HCT116 (cell line): Measurements from ENCODE around the gene HTRA3. TPM values are rescaled to one million over a fixed set of nuclear protein-coding genes. Genes with fewer than 3 reads are reported as not detected.

ENCODE experiments used
- ATAC-seq: fragments of 200-7000 bp; cut with Tn5 transposase; 2 replicates; pipeline ENCODE4 v1.9.1; 2020; ENCODE audit warnings: mild to moderate bottlenecking, moderate library complexity
- BruUV-seq: library from RNA; stranded (reverse); fragments of 400-500 nt; replicated peaks from 2 replicates; lab custom pipeline; 2021; lab: Mats Ljungman, UMichigan
- CTCF ChIA-PET: fragments of 300-600 bp; sonication (Branson Sonifier 250); formaldehyde crosslinking; loops from one replicate; lab custom pipeline; 2021; ENCODE audit warnings: antibody characterized with exemption; lab: Charles Lee
- POLR2A ChIA-PET: fragments of 300-600, 350-600 bp; sonication (Branson Sonifier 250); formaldehyde crosslinking; loops from one replicate; lab custom pipeline; 2021; ENCODE audit warnings: antibody characterized with exemption; lab: Charles Lee
- RAD21 ChIA-PET, 2 experiments: fragments of 300-600 bp; sonication (Branson Sonifier 250); formaldehyde crosslinking; loops; one replicate each; lab custom pipeline; 2023; ENCODE audit warnings: low total read pairs in 2 of 2; ENCODE audit not compliant: uncharacterized antibody in 2 of 2, unreplicated experiment in 2 of 2, low non-redundant PET in 1 of 2; lab: Charles Lee
- DNase-seq: peaks from one replicate; pipeline ENCODE4 v3.0.0-alpha.2; 2010; ENCODE audit warnings: low read depth, low spot score
- H2AFZ ChIP-seq: fragments of 200-600 bp; shearing (Covaris generic), sonication (generic); 2 replicates; pipeline ENCODE4 v1.6.1; 2017; ENCODE audit warnings: low read depth, mixed run types, mixed read lengths, antibody characterized with exemption, low read length; ENCODE audit not compliant: poor library complexity, severe bottlenecking
- H3K27ac ChIP-seq: 2 replicates; pipeline ENCODE4 v1.5.1; 2012; ENCODE audit warnings: low read depth, low read length
- H3K27me3 ChIP-seq: fragments of 200-600 bp; sonication (generic); 2 replicates; pipeline ENCODE4 v1.6.1; 2016; ENCODE audit warnings: mixed run types, low read length, mixed read lengths; ENCODE audit not compliant: insufficient read depth
- H3K36me3 ChIP-seq, 2 experiments: fragments of 200-500 bp in 1 of 2; fragments of 200-600 bp in 1 of 2; sonication (Bioruptor generic) in 1 of 2; sonication (generic) in 1 of 2; 2 replicates each; pipeline versions ENCODE4 v1.5.1 to v1.6.1; 2014 to 2016; ENCODE audit warnings: low read length in 2 of 2, inconsistent platforms in 1 of 2, mixed read lengths in 1 of 2, mixed run types in 1 of 2; ENCODE audit not compliant: insufficient read depth in 2 of 2, control insufficient read depth in 1 of 2
- H3K4me1 ChIP-seq, 2 experiments: fragments of 200-600 bp in 1 of 2; sonication (generic) in 1 of 2; 2 replicates each; pipeline versions ENCODE4 v1.5.1 to v1.6.1; 2012 to 2017; ENCODE audit warnings: low read length in 2 of 2, inconsistent platforms in 1 of 2, mild to moderate bottlenecking in 1 of 2, mixed read lengths in 1 of 2, mixed run types in 1 of 2, moderate library complexity in 1 of 2; ENCODE audit not compliant: insufficient read depth in 2 of 2, control insufficient read depth in 1 of 2
- H3K4me2 ChIP-seq: fragments of 200-600 bp; sonication (generic); 2 replicates; pipeline ENCODE4 v1.6.1; 2017; ENCODE audit warnings: mixed run types, low read length, mixed read lengths
- H3K4me3 ChIP-seq, 2 experiments: fragments of 200-600 bp in 1 of 2; sonication (generic) in 1 of 2; replicated peaks in 1 of 2; 2 replicates each; pipeline ENCODE4 v1.5.1; 2011 to 2016; ENCODE audit warnings: low read length in 2 of 2, control low read depth in 1 of 2, low read depth in 1 of 2, mild to moderate bottlenecking in 1 of 2, mixed read lengths in 1 of 2, mixed run types in 1 of 2
- H3K79me2 ChIP-seq: fragments of 200-600 bp; sonication (generic); 2 replicates; pipeline ENCODE4 v1.6.1; 2017; ENCODE audit warnings: mild to moderate bottlenecking, mixed run types, low read length, moderate library complexity, mixed read lengths; ENCODE audit not compliant: insufficient read depth
- H3K9ac ChIP-seq: fragments of 200-600 bp; sonication (generic); 2 replicates; pipeline ENCODE4 v1.6.1; 2016; ENCODE audit warnings: low read length, mixed read lengths
- H3K9me2 ChIP-seq: fragments of 200-600 bp; sonication (generic), shearing (Covaris generic); 2 replicates; pipeline ENCODE4 v1.6.1; 2017; ENCODE audit warnings: mixed run types, mild to moderate bottlenecking, moderate library complexity; ENCODE audit not compliant: insufficient read depth
- H3K9me3 ChIP-seq, 2 experiments: fragments of 200-500 bp in 1 of 2; fragments of 200-600 bp in 1 of 2; sonication (Bioruptor generic) in 1 of 2; sonication (generic) in 1 of 2; 2 replicates each; pipeline ENCODE4 v1.6.1; 2014 to 2017; ENCODE audit warnings: low read length in 2 of 2, mixed read lengths in 2 of 2, inconsistent platforms in 1 of 2, low read depth in 1 of 2, mild to moderate bottlenecking in 1 of 2, mixed run types in 1 of 2, moderate library complexity in 1 of 2; ENCODE audit not compliant: control insufficient read depth in 1 of 2, insufficient read depth in 1 of 2
- H4K20me1 ChIP-seq: fragments of 200-600 bp; sonication (generic), shearing (Covaris generic); 2 replicates; pipeline ENCODE4 v1.6.1; 2017; ENCODE audit warnings: mixed run types, mild to moderate bottlenecking, moderate library complexity; ENCODE audit not compliant: insufficient read depth
- ATF3 ChIP-seq: IDR thresholded peaks from 2 replicates; pipeline ENCODE4 v1.6.1; 2012
- CBX3 ChIP-seq: IDR thresholded peaks from 2 replicates; pipeline ENCODE4 v1.6.1; 2012; ENCODE audit warnings: low read depth
- CEBPB ChIP-seq: IDR thresholded peaks from 2 replicates; pipeline ENCODE4 v1.6.1; 2012; ENCODE audit warnings: low read depth
- CTCF ChIP-seq, 3 experiments: fragments of 200-600 bp in 1 of 3; sonication (generic) in 1 of 3; IDR thresholded peaks in 2 of 3; conservative IDR thresholded peaks in 1 of 3; 2 replicates each; pipeline ENCODE4 v1.5.1; 2012 to 2017; ENCODE audit warnings: low read depth in 2 of 3, low read length in 2 of 3, antibody characterized with exemption in 1 of 3, borderline replicate concordance in 1 of 3, control low read depth in 1 of 3, mild to moderate bottlenecking in 1 of 3, mixed read lengths in 1 of 3, mixed run types in 1 of 3, moderate library complexity in 1 of 3; ENCODE audit not compliant: insufficient read depth in 1 of 3
- ELF1 ChIP-seq: IDR thresholded peaks from 2 replicates; pipeline ENCODE4 v1.6.1; 2012; ENCODE audit warnings: low read depth, borderline replicate concordance
- EZH2 ChIP-seq: fragments of 200-600 bp; sonication (generic); IDR thresholded peaks from 2 replicates; pipeline ENCODE4 v1.6.1; 2017; ENCODE audit warnings: antibody characterized with exemption, mixed run types
- EZH2phosphoT487 ChIP-seq: fragments of 200-600 bp; IDR thresholded peaks from 2 replicates; pipeline ENCODE4 v1.6.1; 2018; ENCODE audit warnings: antibody characterized with exemption, borderline replicate concordance
- FOSL1 ChIP-seq: IDR thresholded peaks from 2 replicates; pipeline ENCODE4 v1.6.1; 2012; ENCODE audit warnings: low read depth
- JUND ChIP-seq: IDR thresholded peaks from 2 replicates; pipeline ENCODE4 v1.6.1; 2012
- POLR2AphosphoS5 ChIP-seq: IDR thresholded peaks from 2 replicates; pipeline ENCODE4 v1.6.1; 2011; ENCODE audit warnings: mild to moderate bottlenecking, low read depth, low read length, moderate library complexity
- RAD21 ChIP-seq: IDR thresholded peaks from 2 replicates; pipeline ENCODE4 v1.6.1; 2012; ENCODE audit warnings: low read depth, mild to moderate bottlenecking
- SIN3A ChIP-seq: IDR thresholded peaks from 2 replicates; pipeline ENCODE4 v1.6.1; 2012; ENCODE audit warnings: low read depth
- SRF ChIP-seq: IDR thresholded peaks from 2 replicates; pipeline ENCODE4 v1.6.1; 2012; ENCODE audit warnings: low read depth
- TCF7L2 ChIP-seq: IDR thresholded peaks from 2 replicates; pipeline ENCODE4 v1.7.0; 2011; ENCODE audit warnings: borderline replicate concordance, inconsistent platforms; ENCODE audit not compliant: insufficient read depth, insufficient read length; ENCODE audit errors: extremely low read depth
- YY1 ChIP-seq: IDR thresholded peaks from 2 replicates; pipeline ENCODE4 v1.6.1; 2011; ENCODE audit warnings: low read length, low read depth, moderate library complexity, mild to moderate bottlenecking; ENCODE audit not compliant: insufficient replicate concordance; ENCODE audit errors: extremely low read depth
- ZFX ChIP-seq: fragments of 450-650 bp; IDR thresholded peaks from 2 replicates; pipeline ENCODE4 v1.6.1; 2017
- ZNF274 ChIP-seq: fragments of 200-500 bp; sonication (Bioruptor generic); IDR thresholded peaks from 2 replicates; pipeline ENCODE4 v1.6.1; 2014; ENCODE audit warnings: mild to moderate bottlenecking, low read depth, low read length, inconsistent platforms
- intact Hi-C: fragments of 100-400 bp; cut with micrococcal nuclease; formaldehyde crosslinking; loops from 2 replicates; pipeline ENCODE4 v1.10.0; 2022
- total RNA-seq: library from RNA; stranded (reverse); gene quantifications from one replicate; pipeline ENCODE4 v1.2.1, GENCODE V29; 2021; ENCODE audit not compliant: unreplicated experiment
- TF ChIP-seq, protein P1 (sequence below): IDR thresholded peaks from 2 replicates; pipeline ENCODE4 v1.6.1; 2012
- TF ChIP-seq, protein P2 (sequence below): IDR thresholded peaks from 2 replicates; pipeline ENCODE4 v1.6.1; 2012; ENCODE audit warnings: low read depth

Gene HTRA3
- total RNA-seq, 1 experiment from 2014 or later: not detected

- Histone ChIP-seq H4K20me1 (no peaks in the 10 kb centered on the region), H3K36me3 (no peaks in the 10 kb centered on the region), H3K4me3 (no peak overlapping the region), H3K4me2 (no peak overlapping the region), H3K4me1 (peaks cover 0 to 6% of the 10 kb centered on the region in 2 experiments; a peak in 2 of 4 replicates), H3K79me2 (no peaks in the 10 kb centered on the region), H3K27ac (no peak overlapping the region), H2AFZ (no peak overlapping the region), H3K9me2 (no peaks in the 10 kb centered on the region), H3K9me3 (no peaks in the 10 kb centered on the region), H3K27me3 (no peaks in the 10 kb centered on the region), H3K9ac (no peak overlapping the region)
- ChIA-PET CTCF (no interaction called here), RAD21 (no interaction called here), POLR2A (no interaction called here)
- no peak for TF ChIP-seq EZH2phosphoT487
- TF ChIP-seq SRF: no peak
- no peak for TF ChIP-seq ELF1
- no peak for TF ChIP-seq CTCF (IDR thresholded peaks at IDR 0.05 in 2 of 3, conservative IDR thresholded peaks at IDR 0.05 in 1 of 3; ENCODE audit: borderline replicate concordance in 1 of 3, insufficient read depth in 1 of 3, low read depth in 2 of 3, low read length in 2 of 3)
- no peak for TF ChIP-seq CBX3
- no peak for TF ChIP-seq TCF7L2
- TF ChIP-seq, protein P1, sequence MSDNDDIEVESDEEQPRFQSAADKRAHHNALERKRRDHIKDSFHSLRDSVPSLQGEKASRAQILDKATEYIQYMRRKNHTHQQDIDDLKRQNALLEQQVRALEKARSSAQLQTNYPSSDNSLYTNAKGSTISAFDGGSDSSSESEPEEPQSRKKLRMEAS: no peak
- TF ChIP-seq POLR2AphosphoS5: no peak
- TF ChIP-seq ZNF274: no peak
- TF ChIP-seq, protein P2, sequence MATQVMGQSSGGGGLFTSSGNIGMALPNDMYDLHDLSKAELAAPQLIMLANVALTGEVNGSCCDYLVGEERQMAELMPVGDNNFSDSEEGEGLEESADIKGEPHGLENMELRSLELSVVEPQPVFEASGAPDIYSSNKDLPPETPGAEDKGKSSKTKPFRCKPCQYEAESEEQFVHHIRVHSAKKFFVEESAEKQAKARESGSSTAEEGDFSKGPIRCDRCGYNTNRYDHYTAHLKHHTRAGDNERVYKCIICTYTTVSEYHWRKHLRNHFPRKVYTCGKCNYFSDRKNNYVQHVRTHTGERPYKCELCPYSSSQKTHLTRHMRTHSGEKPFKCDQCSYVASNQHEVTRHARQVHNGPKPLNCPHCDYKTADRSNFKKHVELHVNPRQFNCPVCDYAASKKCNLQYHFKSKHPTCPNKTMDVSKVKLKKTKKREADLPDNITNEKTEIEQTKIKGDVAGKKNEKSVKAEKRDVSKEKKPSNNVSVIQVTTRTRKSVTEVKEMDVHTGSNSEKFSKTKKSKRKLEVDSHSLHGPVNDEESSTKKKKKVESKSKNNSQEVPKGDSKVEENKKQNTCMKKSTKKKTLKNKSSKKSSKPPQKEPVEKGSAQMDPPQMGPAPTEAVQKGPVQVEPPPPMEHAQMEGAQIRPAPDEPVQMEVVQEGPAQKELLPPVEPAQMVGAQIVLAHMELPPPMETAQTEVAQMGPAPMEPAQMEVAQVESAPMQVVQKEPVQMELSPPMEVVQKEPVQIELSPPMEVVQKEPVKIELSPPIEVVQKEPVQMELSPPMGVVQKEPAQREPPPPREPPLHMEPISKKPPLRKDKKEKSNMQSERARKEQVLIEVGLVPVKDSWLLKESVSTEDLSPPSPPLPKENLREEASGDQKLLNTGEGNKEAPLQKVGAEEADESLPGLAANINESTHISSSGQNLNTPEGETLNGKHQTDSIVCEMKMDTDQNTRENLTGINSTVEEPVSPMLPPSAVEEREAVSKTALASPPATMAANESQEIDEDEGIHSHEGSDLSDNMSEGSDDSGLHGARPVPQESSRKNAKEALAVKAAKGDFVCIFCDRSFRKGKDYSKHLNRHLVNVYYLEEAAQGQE: no peak
- no peak for TF ChIP-seq RAD21
- TF ChIP-seq SIN3A: no peak
- TF ChIP-seq ZFX: no peak
- TF ChIP-seq FOSL1: no peak
- no peak for TF ChIP-seq JUND
- TF ChIP-seq CEBPB: no peak
- no peak for TF ChIP-seq EZH2
- no peak for TF ChIP-seq ATF3
- TF ChIP-seq YY1: no peak
- intact Hi-C loops: no loop called here
- DNase-seq (no peak), ATAC-seq (no peak)
- no TSS peak for BruUV-seq
Observed at GRCh38 chr4:8273450-8273849, 3.9 kb downstream of the HTRA3 start.
